Sciatic nerve (tissue), 2 donors: Measurements from ENCODE around the gene DAZAP1. TPM values are rescaled to one million over a fixed set of nuclear protein-coding genes. Genes with fewer than 3 reads are reported as not detected.
"Not testable (repeated sequence)": the region's sequence is repeated elsewhere in the genome, so short reads cannot be mapped to it uniquely, and the experiment has no call there.

Experiments used
- ATAC-seq: fragments of 200-7000 bp; cut with Tn5 transposase; one replicate; pipeline ENCODE4 v1.9.1; 2020; ENCODE audit warnings: mild to moderate bottlenecking, moderate library complexity
- DNase-seq: peaks from one replicate; pipeline ENCODE4 v3.0.0-alpha.2; 2020; ENCODE audit warnings: low spot score
- intact Hi-C: fragments of 100-400 bp; cut with DNase I; formaldehyde crosslinking; loops from one replicate; pipeline ENCODE4 v1.14.2; 2022
- total RNA-seq: library from RNA; stranded (reverse); fragmentation: NEBNext Ultra II Directional; extraction: Animal tissue kit (Norgen Biotek cat#: 25700); gene quantifications from one replicate; pipeline ENCODE4 v1.2.1, GENCODE V29; 2021
- donor health status: DM: no; HTN: no; CAD: no.
- donor health status: DM: no; HTN: no; CAD: no.

Gene DAZAP1
- total RNA-seq, 1 donor from 2014 or later, result 75.7 TPM

DNA sequence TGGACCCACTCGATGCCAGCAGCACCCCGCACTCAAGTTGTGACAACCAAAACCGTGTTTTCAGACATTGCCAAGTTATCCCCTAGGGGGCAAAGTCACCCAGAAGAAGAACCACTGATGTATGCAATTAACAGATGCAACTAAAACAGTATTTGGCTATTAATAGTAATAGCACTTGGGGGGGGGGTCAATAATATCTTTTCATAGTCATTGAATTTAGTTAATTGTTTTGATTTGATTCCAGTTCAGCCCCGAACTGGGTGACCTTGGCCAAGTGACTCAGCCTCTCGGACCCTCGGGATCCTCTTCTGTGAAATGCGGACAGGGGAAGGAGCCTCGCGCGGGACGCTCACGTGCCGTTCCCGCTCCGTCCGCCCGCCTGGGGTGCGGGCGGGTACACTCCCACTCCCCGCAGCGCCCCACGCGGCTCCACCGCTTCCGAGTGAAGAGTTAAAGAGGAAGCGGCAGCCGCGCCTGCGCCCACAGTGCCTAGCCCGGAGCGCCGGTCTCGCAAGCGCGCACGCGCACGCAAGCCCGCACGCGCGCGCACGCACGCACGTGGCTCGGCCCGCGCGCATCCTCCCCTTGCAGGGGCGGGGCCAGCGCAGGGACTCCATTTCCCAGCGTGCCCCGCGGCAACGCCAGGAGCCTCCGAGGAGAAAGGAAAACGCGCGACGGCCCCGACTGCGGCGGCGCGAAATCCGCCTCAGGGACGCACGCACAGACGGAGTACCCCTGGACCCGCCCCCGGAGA, 435 bp upstream of the DAZAP1 start:
- peak; percentile 95 for ATAC-seq
- intact Hi-C loops, result no loop called here
- DNase-seq, result peak; percentile 99

DNA sequence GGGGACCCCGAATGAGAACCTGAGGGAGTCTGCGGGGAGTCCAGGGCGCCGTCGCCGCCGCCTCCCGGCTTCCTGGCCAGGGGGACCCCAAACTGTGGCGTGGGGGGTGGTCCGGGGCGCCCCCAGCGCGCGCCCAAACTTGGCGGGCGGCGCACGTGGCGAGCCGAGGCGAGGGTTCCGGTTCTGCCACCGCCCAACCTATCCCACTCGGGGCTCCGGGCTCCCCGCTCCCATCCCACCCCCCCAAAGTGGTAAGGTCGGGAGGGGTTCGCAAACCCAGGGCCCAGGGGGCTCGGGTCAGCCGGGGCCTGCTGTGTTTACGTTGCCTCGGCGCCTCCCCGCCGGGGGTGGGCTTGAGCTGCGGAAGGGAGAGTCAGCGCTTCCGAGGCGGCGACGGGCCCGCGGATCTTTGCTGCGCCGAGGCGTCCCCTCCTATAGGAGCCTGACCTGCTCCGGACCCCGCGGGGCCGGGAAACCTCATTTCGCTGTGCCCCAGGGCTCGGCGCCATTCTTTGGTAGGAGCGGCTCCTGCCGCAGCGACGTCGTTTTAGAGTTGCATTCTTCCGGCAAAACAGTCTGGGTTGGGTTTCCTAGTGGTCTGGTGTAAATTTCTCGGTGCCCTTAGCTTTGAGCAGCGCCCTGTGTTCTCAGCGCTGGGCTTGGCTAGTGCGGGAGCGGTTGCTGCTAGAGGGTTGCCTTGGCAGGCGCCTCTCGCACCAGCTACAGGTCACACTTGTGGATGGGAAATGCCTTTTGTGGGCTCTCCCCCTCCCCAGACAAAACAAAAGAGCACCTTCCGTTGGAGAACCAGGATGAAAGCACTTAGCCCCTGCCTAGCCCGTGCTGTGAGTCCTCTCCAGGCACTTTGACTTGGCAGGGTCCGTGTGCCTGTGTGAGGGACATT, 1.2 kb downstream of the DAZAP1 start:
- DNase-seq, result no peak
- ATAC-seq, result peak; percentile 3

DNA sequence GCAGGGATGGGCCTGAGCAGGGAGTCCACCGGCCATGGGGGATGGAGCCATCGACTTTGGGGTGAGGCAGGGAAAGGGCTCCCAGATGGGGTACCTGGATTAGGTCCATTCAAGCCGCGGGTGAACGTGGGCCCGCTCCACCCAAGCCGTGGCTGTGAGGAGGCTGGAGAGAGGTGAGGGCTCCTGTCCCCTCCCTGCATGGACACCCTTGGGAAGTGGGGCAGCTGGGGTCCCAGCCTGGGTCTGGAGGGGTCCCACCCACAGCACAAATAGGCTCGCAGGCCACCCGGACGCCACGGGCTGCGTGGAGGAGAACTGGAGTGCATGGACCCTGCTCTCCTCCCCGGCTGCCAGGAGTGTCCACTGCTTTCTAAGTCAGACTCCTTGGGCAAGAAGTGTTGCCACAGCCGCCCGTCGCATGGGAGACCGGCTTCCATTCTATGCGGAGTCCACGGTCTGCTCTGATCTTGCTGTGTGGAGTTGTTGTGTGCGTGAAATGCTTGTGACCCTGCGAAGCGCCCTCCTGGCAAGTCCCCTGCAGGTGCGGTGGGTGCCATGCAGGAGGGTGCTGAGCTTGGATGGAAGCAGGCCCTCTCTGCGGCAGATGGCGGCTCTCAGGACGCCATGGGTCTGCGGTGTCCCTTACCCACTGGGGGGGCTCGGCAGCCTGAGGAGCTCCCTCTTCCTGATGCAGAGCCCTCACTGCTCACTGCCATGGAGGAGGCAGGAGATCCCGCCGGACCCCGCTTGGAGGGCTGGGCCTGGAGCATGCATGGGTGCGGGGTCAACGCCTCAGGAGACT, 2.0 kb downstream of the DAZAP1 start:
- no peak for DNase-seq
- no peak for ATAC-seq
- intact Hi-C loops, result no loop called here

More for the DNA sequence above, 1.2 kb downstream of the DAZAP1 start:
- intact Hi-C loops, result no loop called here

DNA sequence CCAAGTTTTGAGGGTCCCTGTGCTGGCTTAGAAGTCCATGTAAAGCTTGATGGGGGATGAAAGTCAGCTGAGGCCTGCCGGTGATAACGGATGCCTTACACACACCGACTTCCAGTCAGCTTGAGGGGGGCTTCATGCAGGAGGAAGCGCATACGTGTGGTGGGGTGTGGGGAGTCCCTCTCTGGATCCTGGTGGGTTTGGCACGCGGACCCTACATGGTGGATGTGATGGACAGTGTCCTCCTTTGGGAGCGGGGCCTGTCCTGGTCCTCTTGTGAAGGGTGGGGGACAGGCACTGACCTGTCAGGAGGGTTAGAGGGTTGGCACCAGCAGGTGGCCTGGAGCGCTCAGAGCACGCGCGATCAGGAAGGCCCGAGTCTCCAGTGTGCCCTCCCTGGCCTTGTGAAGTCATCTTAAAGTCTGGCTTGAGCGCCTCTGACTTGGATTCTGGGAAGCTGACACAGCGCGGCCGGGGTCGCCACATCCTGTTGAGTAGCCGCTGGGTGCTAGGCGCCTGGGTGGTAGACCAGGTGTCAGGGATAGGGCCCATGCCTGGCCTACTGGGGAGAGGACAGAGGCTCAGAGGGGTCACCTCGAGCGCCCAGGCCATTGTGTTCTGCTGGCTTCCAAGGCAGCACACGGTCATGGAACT, 2.9 kb downstream of the DAZAP1 start:
- intact Hi-C loops, result no loop called here
- no peak for DNase-seq
- no peak for ATAC-seq

DNA sequence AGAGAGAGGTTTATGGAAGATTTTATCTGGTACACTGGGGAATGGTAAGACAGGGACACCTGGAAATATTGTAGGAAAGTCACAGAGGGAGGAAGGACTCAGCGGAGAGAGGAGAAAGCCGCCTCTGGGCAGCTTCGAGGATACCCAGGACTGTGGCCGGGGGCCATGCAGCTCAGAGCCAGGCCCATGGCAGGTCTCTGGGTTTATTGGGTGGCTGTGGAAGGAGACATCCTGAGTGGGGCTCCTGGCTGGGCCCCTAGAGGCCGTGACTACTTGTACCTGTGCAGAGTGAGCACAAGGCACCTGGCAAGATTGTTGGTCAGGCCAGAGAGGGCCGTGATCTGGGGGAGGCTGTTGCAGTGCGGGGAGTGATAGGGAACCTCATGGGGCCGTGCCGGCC, 3.4 kb downstream of the DAZAP1 start:
- intact Hi-C loops, result no loop called here
- no peak for DNase-seq
- ATAC-seq, result no peak

DNA sequence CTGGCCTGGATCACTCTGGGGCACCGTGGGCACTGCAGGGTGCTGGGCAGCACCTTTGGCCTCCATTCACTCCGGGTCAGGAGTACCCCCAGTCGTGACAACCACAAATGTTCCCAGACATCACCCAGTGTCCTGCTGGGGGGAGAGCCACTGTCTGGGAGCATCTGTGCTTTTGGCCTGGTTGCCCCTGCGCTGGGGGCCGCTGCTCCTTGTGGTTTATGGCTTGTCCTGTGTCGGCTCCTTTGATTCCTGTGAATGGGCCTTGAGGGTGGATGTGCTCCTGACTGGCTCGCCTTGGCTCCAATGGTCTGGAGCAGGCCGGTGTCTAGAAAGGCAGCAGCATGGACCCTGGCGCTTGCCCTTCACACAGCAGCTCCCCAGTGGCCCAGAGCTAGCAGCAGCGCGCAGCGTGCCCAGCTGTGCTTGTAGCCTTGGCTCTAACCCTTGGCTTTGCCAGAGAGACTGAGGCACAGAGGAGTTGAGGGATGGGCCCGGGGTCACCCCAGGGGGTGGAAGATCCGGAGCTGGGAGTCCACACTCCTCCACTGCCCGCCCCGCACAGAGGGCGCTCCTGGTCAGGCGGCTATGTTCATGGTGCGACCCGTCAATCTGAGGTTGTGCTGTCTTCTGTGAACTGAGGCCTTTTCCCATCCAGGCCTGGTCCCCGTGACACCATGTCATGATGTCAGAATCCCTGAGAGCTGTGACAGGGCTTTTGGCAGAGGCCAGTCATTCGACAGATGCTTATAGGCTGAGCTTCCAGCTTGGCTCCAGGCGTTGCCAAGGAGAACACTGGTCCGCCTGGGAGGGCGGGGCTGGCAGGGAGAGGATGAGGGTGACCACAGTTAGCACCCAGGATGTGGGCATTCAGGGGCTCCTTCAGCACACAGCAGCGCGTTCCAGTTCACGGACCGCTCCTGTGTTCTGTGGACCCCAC, 4.1 kb downstream of the DAZAP1 start:
- DNase-seq, result no peak
- no peak for ATAC-seq
- intact Hi-C loops, result no loop called here

DNA sequence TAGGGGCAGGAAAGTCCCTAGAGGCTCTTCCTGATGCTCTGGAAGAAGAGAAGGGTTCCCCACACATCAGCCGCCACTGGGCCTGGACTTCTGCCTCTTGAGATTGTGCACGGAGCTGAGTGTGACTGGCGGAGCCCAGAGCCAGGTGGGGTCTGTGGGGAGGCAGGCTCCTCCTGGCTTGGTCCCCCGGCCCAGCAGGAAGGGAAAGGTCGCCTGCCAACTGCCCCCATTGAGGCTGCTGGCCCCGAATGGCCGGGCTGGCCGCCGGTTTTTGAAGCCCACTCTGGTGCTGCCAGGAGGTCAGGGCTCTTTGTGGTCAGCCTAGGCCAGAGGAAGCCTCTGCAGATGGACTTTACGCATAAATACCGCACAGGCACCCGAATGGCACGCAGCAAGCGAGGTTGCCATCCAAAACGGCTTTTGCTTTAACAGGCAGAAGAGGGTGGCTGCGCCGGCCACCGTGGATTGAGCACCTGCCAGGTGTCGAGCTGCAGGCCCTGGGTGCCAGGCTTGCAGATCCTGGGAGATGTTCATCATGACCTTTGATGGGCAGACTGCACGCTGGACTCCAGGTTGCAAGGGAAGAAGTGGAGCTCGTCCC, 5.0 kb downstream of the DAZAP1 start:
- intact Hi-C loops, result no loop called here
- no peak for ATAC-seq
- DNase-seq, result no peak

DNA sequence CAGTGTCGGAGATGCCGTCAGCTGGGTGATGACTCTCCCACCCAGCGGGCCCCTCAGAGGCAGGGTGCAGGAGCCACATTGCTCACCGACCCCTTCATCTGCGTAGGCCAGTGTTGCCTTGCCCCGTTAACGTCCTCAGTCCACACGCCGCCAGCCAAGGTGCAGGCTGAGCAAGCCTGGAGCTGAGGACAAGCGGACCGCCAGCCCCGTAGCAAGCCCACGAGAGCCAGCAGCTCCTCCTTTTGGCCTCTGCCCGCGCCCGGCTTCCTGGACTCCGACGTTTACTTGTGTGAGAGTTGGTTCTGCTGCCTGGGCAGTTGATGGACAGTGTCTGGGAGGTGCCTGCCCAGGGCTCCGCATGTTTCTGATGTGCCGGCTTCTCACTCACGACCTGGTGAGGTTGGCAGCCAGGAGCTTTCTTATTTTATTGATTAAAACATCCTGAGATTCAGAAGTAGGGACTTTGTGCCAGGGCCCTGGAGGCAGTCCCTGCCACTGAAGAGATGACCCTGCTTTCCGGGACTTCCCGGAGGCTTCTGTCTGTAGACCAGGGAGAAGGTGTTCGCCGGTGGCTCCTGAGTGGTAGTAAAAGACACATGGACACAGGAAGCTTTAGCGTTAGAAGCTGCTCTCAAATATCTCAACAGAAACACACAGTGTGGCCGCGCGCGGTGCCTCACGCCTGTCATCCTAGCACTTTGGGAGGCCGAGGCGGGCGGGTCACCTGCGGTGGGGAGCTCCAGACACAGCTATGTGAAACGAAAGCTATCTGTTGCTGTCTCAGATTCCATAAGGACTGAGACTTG, 5.8 kb downstream of the DAZAP1 start:
- intact Hi-C loops, result no loop called here
- ATAC-seq (no peak), DNase-seq (no peak)

DNA sequence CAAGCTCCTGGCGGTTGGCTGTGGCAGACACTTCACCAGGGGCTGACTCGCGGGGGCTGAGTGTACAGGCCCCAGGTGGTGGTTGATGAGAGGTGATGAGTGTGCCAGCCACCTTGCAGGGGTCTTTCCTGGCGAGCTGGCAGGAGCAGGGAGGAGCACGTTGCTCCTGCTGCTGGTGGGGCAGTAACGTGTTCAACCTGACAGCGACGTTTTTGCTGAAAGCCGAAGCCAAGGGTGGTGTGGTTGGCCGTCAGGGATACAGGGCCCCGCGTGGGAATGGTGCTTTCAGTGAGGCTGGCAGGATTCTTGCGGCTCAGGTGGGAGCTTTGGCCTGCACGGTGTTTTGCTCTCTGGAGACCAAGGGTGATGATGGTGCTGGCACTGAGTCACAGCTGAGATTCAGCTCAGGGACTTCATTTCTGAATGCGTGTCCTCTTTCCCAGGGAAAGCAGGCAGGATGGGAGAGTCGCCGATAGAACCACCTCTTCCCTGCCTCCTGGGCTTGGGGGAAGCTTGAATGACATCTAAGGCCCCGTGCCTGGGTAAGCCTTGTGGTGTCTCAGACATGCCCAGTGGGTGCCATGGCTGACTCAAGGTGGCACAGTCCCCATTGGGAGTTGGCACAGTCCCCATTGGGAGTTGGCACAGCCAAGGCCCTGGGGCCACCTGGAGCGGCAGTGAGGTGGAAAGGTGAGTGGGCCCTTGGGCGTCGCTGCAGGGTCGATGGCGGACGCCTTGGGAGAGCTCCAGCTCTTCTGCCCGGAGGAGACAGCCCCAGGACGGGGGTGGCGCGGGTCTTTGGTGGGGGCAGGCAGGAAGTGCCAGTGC, 8.8 kb downstream of the DAZAP1 start:
- DNase-seq (no peak), ATAC-seq (no peak)

DNA sequence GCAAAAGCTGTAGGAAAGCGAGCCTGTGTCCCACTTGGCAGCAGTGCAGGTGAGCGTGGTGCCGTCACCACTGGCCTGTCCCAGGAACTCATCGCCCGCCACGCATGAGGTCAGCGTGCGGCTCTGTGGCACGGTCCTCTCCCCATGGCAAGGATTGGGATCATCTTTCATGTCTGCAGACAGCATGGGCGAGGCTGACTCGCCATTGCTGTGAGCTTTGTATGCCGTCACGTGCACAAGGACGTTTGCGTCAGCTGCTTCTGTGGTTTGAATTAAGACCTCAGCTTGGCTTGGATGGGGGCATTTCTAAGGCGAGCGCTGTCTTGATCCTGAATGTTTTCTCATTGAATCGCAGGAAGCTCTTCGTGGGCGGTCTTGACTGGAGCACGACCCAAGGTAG, 9.8 kb downstream of the DAZAP1 start:
- ATAC-seq (peak; percentile 18), DNase-seq (no peak)
- intact Hi-C loops, result no loop called here

More for the DNA sequence above, 8.8 kb downstream of the DAZAP1 start:
- intact Hi-C loops, result no loop called here

DNA sequence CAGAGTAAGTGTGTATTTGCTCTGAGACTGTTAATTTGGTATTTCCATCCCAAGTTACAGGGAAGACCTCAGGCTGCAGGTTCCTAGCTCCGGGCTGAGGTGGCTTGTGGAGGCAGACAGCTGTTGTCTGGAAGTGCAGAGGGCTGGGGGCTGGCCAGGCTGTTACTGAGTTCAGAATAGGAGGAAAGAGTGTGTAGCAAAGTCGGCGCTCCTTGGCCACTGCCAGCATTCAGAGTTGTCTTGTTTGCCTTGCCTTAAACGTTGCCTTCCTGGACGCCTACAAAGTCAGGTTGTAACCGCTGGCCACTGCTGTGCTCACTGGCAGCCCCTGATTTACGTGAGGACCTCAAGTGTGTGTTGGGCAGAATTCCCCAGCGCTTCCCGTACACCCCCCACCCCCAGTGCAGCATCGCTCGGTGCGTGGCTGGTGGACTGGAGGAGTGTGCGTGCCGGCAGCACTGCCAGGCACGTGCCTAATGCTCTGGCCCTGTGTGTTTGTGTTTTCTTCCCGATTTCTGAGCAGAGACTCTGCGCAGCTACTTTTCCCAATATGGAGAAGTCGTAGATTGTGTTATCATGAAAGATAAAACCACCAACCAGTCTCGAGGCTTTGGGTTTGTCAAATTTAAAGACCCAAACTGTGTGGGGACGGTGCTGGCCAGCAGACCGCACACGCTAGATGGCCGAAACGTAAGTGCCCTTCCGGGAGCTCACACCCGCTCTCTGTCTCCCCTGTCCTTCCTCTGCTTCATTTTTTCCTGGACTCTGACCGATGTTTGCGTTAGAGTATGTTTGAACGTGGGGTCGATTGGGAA, 10.5 kb downstream of the DAZAP1 start:
- ATAC-seq (no peak), DNase-seq (no peak)
- intact Hi-C loops, result no loop called here

DNA sequence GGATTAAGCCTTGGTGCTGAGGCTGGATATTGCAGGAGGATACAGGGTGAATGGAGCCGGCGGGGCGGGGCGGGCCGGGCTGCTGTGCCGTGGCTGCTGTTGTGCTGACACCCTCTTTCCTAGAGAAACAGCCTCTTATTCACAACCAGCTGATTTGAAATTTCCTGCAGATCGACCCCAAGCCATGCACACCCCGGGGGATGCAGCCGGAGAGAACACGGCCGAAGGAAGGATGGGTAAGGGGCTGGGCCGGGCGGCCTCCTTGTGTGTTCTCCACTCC, 11.1 kb downstream of the DAZAP1 start:
- no peak for DNase-seq
- ATAC-seq, result no peak
- intact Hi-C loops, result no loop called here

DNA sequence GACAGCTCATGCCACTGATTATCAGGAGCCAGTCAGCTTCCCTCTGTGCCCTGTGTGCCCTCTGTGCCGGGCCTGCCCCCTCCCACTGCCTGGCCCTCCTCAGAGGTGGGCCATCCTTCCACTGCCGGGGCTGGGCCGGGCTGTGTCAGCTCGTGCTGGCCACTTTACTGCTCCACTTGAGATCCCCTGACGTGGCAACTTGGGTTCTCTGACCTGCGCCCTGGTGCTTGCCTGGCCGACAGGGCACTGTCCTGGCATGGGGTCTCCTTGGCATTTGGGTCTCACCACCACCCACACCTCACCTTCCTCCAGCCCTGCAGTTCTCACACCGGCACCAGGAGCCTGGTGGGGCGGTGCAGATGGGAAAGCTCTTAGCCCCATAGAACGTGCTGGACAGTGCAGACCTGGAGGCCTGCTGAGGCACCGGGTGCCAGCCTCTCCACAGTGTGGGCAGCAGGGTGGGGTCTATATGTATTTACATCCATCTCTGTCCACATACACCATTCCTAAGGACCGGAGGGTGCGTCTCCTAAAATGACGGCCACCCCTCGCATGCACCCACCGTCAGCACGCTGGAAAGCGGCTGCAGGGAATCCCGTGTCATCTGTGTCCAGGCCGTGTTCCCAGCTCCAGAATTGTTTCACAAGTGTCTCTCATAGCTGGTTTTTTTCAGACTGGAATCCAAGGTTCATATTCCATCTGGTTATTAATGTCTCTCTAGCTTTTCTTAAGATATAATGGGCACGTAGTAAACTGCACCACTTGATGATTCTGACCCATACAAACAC, 11.8 kb downstream of the DAZAP1 start:
- ATAC-seq (no peak), DNase-seq (no peak)
- intact Hi-C loops, result no loop called here

DNA sequence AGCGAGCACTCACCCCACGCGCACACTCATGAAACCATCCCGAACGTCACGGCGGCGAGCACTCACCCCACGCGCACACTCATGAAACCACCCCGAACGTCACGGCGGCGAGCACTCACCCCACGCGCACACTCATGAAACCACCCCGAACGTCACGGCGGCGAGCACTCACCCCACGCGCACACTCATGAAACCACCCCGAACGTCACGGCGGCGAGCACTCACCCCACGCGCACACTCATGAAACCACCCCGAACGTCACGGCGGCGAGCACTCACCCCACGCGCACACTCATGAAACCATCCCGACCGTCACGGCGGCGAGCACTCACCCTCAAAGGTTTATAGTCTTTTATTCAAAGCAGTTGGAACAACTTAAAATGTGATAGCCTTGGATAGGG, 12.7 kb downstream of the DAZAP1 start:
- intact Hi-C loops, ATAC-seq, DNase-seq: not testable (repeated sequence)

DNA sequence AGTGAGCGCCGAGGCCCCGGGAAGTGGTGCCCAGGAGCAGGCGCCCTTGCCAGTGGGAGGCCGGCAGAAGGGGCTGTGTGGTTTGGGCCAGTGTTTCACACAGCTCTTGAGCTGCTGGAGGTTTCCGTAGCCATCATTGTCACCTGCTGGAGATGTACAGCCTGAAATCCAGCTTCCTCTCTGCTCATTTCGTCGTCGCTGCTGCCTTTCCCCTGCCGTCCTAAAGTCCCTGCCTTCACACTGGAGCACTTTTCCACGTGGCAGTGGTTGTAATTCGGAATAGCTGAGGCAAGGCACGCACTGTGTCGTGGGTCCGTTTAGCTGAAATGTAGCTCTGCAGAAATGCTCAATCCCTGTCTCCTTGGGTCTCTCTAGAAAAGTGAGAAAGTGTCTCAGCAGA, 13.2 kb downstream of the DAZAP1 start:
- ATAC-seq, result no peak
- DNase-seq, result no peak
- intact Hi-C loops, result no loop called here
